A549 (cell line): ENCODE results near the gene ZNF222. TPM values are rescaled to one million over a fixed set of nuclear protein-coding genes. Genes with fewer than 3 reads are reported as not detected.

Experiments used
- ATAC-seq, 2 experiments: fragments of 200-7000 bp in 1 of 2; fragments of >200 bp in 1 of 2; cut with Nextera tagmentation in 1 of 2; cut with Tn5 transposase in 1 of 2; 3 replicates each; pipeline versions ENCODE4 v1.8.0 to v1.9.1; 2018 to 2020; ENCODE audit warnings: mild to moderate bottlenecking in 1 of 2, moderate library complexity in 1 of 2
- CTCF ChIA-PET: fragments of 300-600 bp; sonication (Branson Sonifier 250); formaldehyde crosslinking; extraction: SDS; loops from one replicate; lab custom pipeline; 2021; ENCODE audit warnings: antibody characterized with exemption, inconsistent platforms; lab: Yijun Ruan, JAX
- POLR2A ChIA-PET: fragments of 350-600 bp; formaldehyde crosslinking; extraction: SDS; loops from one replicate; lab custom pipeline; 2021; ENCODE audit warnings: antibody characterized with exemption, inconsistent platforms; lab: Yijun Ruan, JAX
- DNase-seq, 2 experiments: peaks; one replicate each; pipeline versions ENCODE4 v3.0.0 to v3.0.0-alpha.2; 2011 to 2016; ENCODE audit warnings: low read depth in 1 of 2, low spot score in 1 of 2
- FAIRE-seq: peaks from 2 replicates; lab custom pipeline; 2011; peaks lifted over from hg19 to GRCh38; lab: Jason Lieb, UNC
- H3K27ac ChIP-seq, 2 experiments: fragments of >200 bp; sonication (Bioruptor Twin); formaldehyde crosslinking; 3 replicates each; pipeline ENCODE4 v1.5.1; 2016 to 2017
- H3K4me1 ChIP-seq: fragments of >200 bp; sonication (Bioruptor Twin); formaldehyde crosslinking; 3 replicates; pipeline ENCODE4 v1.6.1; 2016
- H3K4me2 ChIP-seq: fragments of >200 bp; sonication (Bioruptor Twin); formaldehyde crosslinking; 3 replicates; pipeline ENCODE4 v1.6.1; 2016
- H3K4me3 ChIP-seq: fragments of >200 bp; sonication (Bioruptor Twin); formaldehyde crosslinking; 3 replicates; pipeline ENCODE4 v1.5.1; 2016
- H3K9me3 ChIP-seq: fragments of >200 bp; sonication (Bioruptor Twin); formaldehyde crosslinking; 3 replicates; pipeline ENCODE4 v1.6.1; 2016
- BCL3 ChIP-seq: fragments of >200 bp; sonication (Bioruptor Twin); formaldehyde crosslinking; IDR thresholded peaks from 3 replicates; pipeline ENCODE4 v1.6.1; 2016
- BHLHE40 ChIP-seq: IDR thresholded peaks from 2 replicates; pipeline ENCODE4 v1.6.1; 2012; ENCODE audit warnings: low read depth, low read length, inconsistent platforms
- CBX2 ChIP-seq: fragments of 200-600 bp; sonication (generic); IDR thresholded peaks from 2 replicates; pipeline ENCODE4 v1.6.1; 2016; ENCODE audit warnings: low read depth, mild to moderate bottlenecking, borderline replicate concordance
- CEBPB ChIP-seq, 2 experiments: fragments of >200 bp in 1 of 2; sonication (Bioruptor Twin) in 1 of 2; formaldehyde crosslinking in 1 of 2; IDR thresholded peaks; 2 replicates each; pipeline ENCODE4 v1.6.1; 2012 to 2016
- CHD2 ChIP-seq: fragments of 150-350 bp; IDR thresholded peaks from 2 replicates; pipeline ENCODE4 v1.6.1; 2014; ENCODE audit warnings: low read length; ENCODE audit not compliant: partially characterized antibody
- E2F6 ChIP-seq: IDR thresholded peaks from 2 replicates; pipeline ENCODE4 v1.6.1; 2012; ENCODE audit warnings: low read depth, borderline replicate concordance
- EHF ChIP-seq: fragments of 250-450 bp; sonication (Bioruptor Pico); IDR thresholded peaks from 2 replicates; pipeline ENCODE4 v1.5.0; 2020; ENCODE audit warnings: mild to moderate bottlenecking
- EHMT2 ChIP-seq: fragments of 200-600 bp; sonication (generic); IDR thresholded peaks from 2 replicates; pipeline ENCODE4 v1.6.1; 2016; ENCODE audit warnings: antibody characterized with exemption, low read depth, mild to moderate bottlenecking, moderate library complexity
- ELK1 ChIP-seq: fragments of 150-350 bp; IDR thresholded peaks from 2 replicates; pipeline ENCODE4 v1.6.1; 2014; ENCODE audit warnings: low read depth, mild to moderate bottlenecking, low read length
- ESRRA ChIP-seq: fragments of 150-350 bp; IDR thresholded peaks from 2 replicates; pipeline ENCODE4 v1.6.1; 2014; ENCODE audit warnings: mild to moderate bottlenecking, low read length, borderline replicate concordance
- FOSB ChIP-seq: fragments of 250-450 bp; sonication (Bioruptor Pico); IDR thresholded peaks from 2 replicates; pipeline ENCODE4 v1.5.0; 2020; ENCODE audit warnings: mild to moderate bottlenecking, moderate library complexity
- FOSL2 ChIP-seq, 2 experiments: fragments of 450-650 bp in 1 of 2; fragments of >200 bp in 1 of 2; sonication (Bioruptor Twin) in 1 of 2; formaldehyde crosslinking; IDR thresholded peaks; 2 replicates each; pipeline versions ENCODE4 v1.5.0 to v1.6.1; 2016 to 2020; ENCODE audit warnings: mild to moderate bottlenecking in 1 of 2, moderate library complexity in 1 of 2
- GATA3 ChIP-seq: IDR thresholded peaks from 2 replicates; pipeline ENCODE4 v1.6.1; 2012; ENCODE audit warnings: borderline replicate concordance
- HDAC2 ChIP-seq: fragments of 200-600 bp; sonication (generic); IDR thresholded peaks from 2 replicates; pipeline ENCODE4 v1.6.1; 2016
- HES2 ChIP-seq: fragments of >200 bp; sonication (Bioruptor Twin); formaldehyde crosslinking; IDR thresholded peaks from 2 replicates; pipeline ENCODE4 v1.6.1; 2016
- HEYL ChIP-seq: fragments of 250-450 bp; sonication (Bioruptor Pico); IDR thresholded peaks from 2 replicates; pipeline ENCODE4 v1.8.0; 2021; ENCODE audit warnings: mild to moderate bottlenecking, moderate library complexity
- HOXA7 ChIP-seq: fragments of 250-450 bp; sonication (Bioruptor Pico); IDR thresholded peaks from 2 replicates; pipeline ENCODE4 v1.5.0; 2020; ENCODE audit warnings: mild to moderate bottlenecking, moderate library complexity
- HOXB5 ChIP-seq: fragments of 250-450 bp; sonication (Bioruptor Pico); IDR thresholded peaks from 2 replicates; pipeline ENCODE4 v1.5.0; 2020; ENCODE audit warnings: mild to moderate bottlenecking, moderate library complexity
- JUN ChIP-seq, 2 experiments: fragments of >200 bp; sonication (Bioruptor Twin); formaldehyde crosslinking; IDR thresholded peaks; 2 replicates in 1 of 2; 3 replicates in 1 of 2; pipeline ENCODE4 v1.6.1; 2016 to 2017
- KDM1A ChIP-seq: fragments of 200-600 bp; sonication (generic); IDR thresholded peaks from 2 replicates; pipeline ENCODE4 v1.6.1; 2016; ENCODE audit warnings: low read depth, mild to moderate bottlenecking
- KDM5A ChIP-seq: fragments of 200-600 bp; sonication (generic); IDR thresholded peaks from 2 replicates; pipeline ENCODE4 v1.6.1; 2016; ENCODE audit warnings: antibody characterized with exemption, mild to moderate bottlenecking
- MAX ChIP-seq: IDR thresholded peaks from 2 replicates; pipeline ENCODE4 v1.6.1; 2012
- NFE2L2 ChIP-seq: fragments of 150-350 bp; conservative IDR thresholded peaks from 2 replicates; pipeline ENCODE4 v1.6.1; 2014; ENCODE audit warnings: low read length
- NPAS2 ChIP-seq: fragments of 250-450 bp; sonication (Bioruptor Pico); IDR thresholded peaks from 2 replicates; pipeline ENCODE4 v1.8.0; 2022; ENCODE audit warnings: mild to moderate bottlenecking, moderate library complexity, borderline replicate concordance
- NR3C1 ChIP-seq: fragments of >200 bp; sonication (Bioruptor Twin); formaldehyde crosslinking; IDR thresholded peaks from 3 replicates; pipeline ENCODE4 v1.6.1; 2017
- PHF8 ChIP-seq: fragments of 200-600 bp; sonication (generic); IDR thresholded peaks from 2 replicates; pipeline ENCODE4 v1.6.1; 2016; ENCODE audit warnings: low read depth, mild to moderate bottlenecking, antibody characterized with exemption, moderate library complexity, borderline replicate concordance
- POLR2A ChIP-seq: IDR thresholded peaks from 2 replicates; pipeline ENCODE4 v1.6.1; 2012; ENCODE audit warnings: mild to moderate bottlenecking, low read length
- POLR2AphosphoS2 ChIP-seq: conservative IDR thresholded peaks from 2 replicates; pipeline ENCODE4 v1.6.1; 2012; ENCODE audit warnings: low read length, improper control_type of control experiment, inconsistent platforms
- RAD21 ChIP-seq, 2 experiments: fragments of >200 bp in 1 of 2; sonication (Bioruptor Twin) in 1 of 2; formaldehyde crosslinking in 1 of 2; IDR thresholded peaks in 1 of 2; conservative IDR thresholded peaks in 1 of 2; 2 replicates in 1 of 2; 3 replicates in 1 of 2; pipeline ENCODE4 v1.6.1; 2012 to 2018; ENCODE audit warnings: inconsistent platforms in 1 of 2
- RFX5 ChIP-seq: fragments of 450-650 bp; IDR thresholded peaks from 2 replicates; pipeline ENCODE4 v1.7.1; 2014; ENCODE audit warnings: antibody characterized with exemption, mild to moderate bottlenecking, moderate library complexity
- SREBF2 ChIP-seq: fragments of 450-650 bp; IDR thresholded peaks from 2 replicates; pipeline ENCODE4 v1.6.1; 2014; ENCODE audit warnings: mild to moderate bottlenecking, moderate library complexity
- TP53 ChIP-seq: fragments of 250-450 bp; sonication (Bioruptor Pico); IDR thresholded peaks from 2 replicates; pipeline ENCODE4 v1.5.0; 2021; ENCODE audit warnings: mild to moderate bottlenecking, moderate library complexity
- ZC3H11A ChIP-seq: fragments of 450-650 bp; IDR thresholded peaks from 2 replicates; pipeline ENCODE4 v1.6.1; 2014; ENCODE audit warnings: antibody characterized with exemption, mild to moderate bottlenecking
- ZFP36 ChIP-seq: fragments of 450-650 bp; IDR thresholded peaks from 2 replicates; pipeline ENCODE4 v1.6.1; 2014; ENCODE audit warnings: borderline replicate concordance; ENCODE audit not compliant: partially characterized antibody
- ZNF302 ChIP-seq: fragments of 250-450 bp; sonication (Bioruptor Pico); IDR thresholded peaks from 2 replicates; pipeline ENCODE4 v1.9.0; 2021; ENCODE audit warnings: inconsistent platforms, mild to moderate bottlenecking, moderate library complexity
- WGBS: methylation state at CpG from one replicate; pipeline ENCODE4 v1.1.6; 2017; ENCODE audit errors: missing lambda C conversion rate; 5-methylcytosine and 5-hydroxymethylcytosine counted together
- polyA plus RNA-seq, 4 experiments: library from polyadenylated mRNA; depleted of rRNA in 3 of 4; stranded (reverse); fragments of >200 nt; fragmentation: RNase III in 1 of 4; extraction: RNeasy Plus Mini Kit Qiagen cat#74134 plus additional on column Dnase treatment in 1 of 4; gene quantifications; 2 replicates in 3 of 4; 3 replicates in 1 of 4; pipeline ENCODE4 v1.2.3, GENCODE V29; 2011 to 2017

ZNF222 gene
- polyA plus RNA-seq, 2 of the 4 experiments (the other 2 are of a cell fraction), result 4.7 to 7.0 TPM

- H3K4me1 ChIP-seq, result no peaks in the 10 kb centered on the region
- ChIA-PET POLR2A (interaction anchor here (0.5 kb wide), 1 partner anchor 1000 kb away, joined by 10 read pairs; no protein-coding TSS in a partner anchor), CTCF (interaction anchor here (0.5 to 1.3 kb wide), 2 partner anchors 19 to 30 kb away, joined by 3 to 4 read pairs; partner anchors contain the start of gene ZNF155)
- ATAC-seq (peak; percentile 98 to 99), DNase-seq (peak; percentile 97 to 98), FAIRE-seq (peak; percentile 97)
- peak within 1 kb of the TSS; percentile 66 for H3K4me3 ChIP-seq
- WGBS, result 2% methylated on average over 43 of the region's 48 CpGs
- peak within 1 kb of the TSS; percentile 88 for H3K4me2 ChIP-seq
- H3K27ac ChIP-seq, result peak within 1 kb of the TSS; percentile 74 to 83
- peaks cover 53% of the 10 kb centered on the region for H3K9me3 ChIP-seq
- TF ChIP-seq BHLHE40 (no peak), ELK1 (no peak), RAD21 (conservative IDR thresholded peaks at IDR 0.05 in 1 of 2, IDR thresholded peaks at IDR 0.05 in 1 of 2) (no peak), POLR2A (peak; percentile 49), HOXB5 (CRISPR knock-in tag) (no peak), EHMT2 (no peak), NR3C1 (no peak), PHF8 (peak; percentile 45; the same call in 1 of the 2 replicates), TP53 (CRISPR knock-in tag) (no peak), JUN (IDR thresholded peaks at IDR 0.05) (peak; percentile 34 to 58; a peak in 2 of 5 replicates), CHD2 (no peak), KDM1A (no peak), ZFP36 (no peak), BCL3 (no peak; the same call in 2 of the 3 replicates), EHF (CRISPR knock-in tag) (no peak), HOXA7 (CRISPR knock-in tag) (no peak), SREBF2 (no peak), HEYL (CRISPR knock-in tag) (no peak), RFX5 (no peak), KDM5A (no peak), HES2 (no peak), POLR2AphosphoS2 (no peak), MAX (peak; percentile 53), HDAC2 (no peak), NFE2L2 (no peak), E2F6 (no peak), CEBPB (IDR thresholded peaks at IDR 0.05) (peak in 1 of 2 experiments; percentile 86; a peak in 2 of 4 replicates), GATA3 (no peak), ESRRA (no peak), NPAS2 (CRISPR knock-in tag) (no peak), FOSL2 (IDR thresholded peaks at IDR 0.05) (no peak), FOSL2 (CRISPR knock-in tag; IDR thresholded peaks at IDR 0.05) (no peak), ZNF302 (CRISPR knock-in tag) (no peak), ZC3H11A (no peak), FOSB (CRISPR knock-in tag) (no peak), CBX2 (no peak)
Measured at GRCh38 chr19:44002566-44003460, 22.4 kb upstream of the ZNF222 start, which contains the start of gene ZNF230. TSS of gene ZNF230 (plus strand) at chr19:44002957. CDS start at chr19:44007079, 4,122 bp downstream.
